AG10803 (cell line): Measurements from ENCODE around the gene RPL38.

Experiments
- DNase-seq: peaks from one replicate; pipeline ENCODE4 v3.0.0; 2010; ENCODE audit warnings: low read depth
- H3K4me3 ChIP-seq: 2 replicates; pipeline ENCODE4 v1.5.1; 2011; ENCODE audit warnings: mild to moderate bottlenecking, low read length, control low read depth
- TF ChIP-seq, protein P1 (sequence below): conservative IDR thresholded peaks from 2 replicates; pipeline ENCODE4 v1.5.1; 2011; ENCODE audit warnings: mild to moderate bottlenecking, low read length, control low read depth, inconsistent platforms

RPL38 gene

GRCh38 chr17:74206332-74206818 lies 2.9 kb downstream of the RPL38 start:
- TF ChIP-seq, protein P1, sequence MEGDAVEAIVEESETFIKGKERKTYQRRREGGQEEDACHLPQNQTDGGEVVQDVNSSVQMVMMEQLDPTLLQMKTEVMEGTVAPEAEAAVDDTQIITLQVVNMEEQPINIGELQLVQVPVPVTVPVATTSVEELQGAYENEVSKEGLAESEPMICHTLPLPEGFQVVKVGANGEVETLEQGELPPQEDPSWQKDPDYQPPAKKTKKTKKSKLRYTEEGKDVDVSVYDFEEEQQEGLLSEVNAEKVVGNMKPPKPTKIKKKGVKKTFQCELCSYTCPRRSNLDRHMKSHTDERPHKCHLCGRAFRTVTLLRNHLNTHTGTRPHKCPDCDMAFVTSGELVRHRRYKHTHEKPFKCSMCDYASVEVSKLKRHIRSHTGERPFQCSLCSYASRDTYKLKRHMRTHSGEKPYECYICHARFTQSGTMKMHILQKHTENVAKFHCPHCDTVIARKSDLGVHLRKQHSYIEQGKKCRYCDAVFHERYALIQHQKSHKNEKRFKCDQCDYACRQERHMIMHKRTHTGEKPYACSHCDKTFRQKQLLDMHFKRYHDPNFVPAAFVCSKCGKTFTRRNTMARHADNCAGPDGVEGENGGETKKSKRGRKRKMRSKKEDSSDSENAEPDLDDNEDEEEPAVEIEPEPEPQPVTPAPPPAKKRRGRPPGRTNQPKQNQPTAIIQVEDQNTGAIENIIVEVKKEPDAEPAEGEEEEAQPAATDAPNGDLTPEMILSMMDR = no peak
- no peak for DNase-seq
- H3K4me3 ChIP-seq = no peak overlapping the region

DNA sequence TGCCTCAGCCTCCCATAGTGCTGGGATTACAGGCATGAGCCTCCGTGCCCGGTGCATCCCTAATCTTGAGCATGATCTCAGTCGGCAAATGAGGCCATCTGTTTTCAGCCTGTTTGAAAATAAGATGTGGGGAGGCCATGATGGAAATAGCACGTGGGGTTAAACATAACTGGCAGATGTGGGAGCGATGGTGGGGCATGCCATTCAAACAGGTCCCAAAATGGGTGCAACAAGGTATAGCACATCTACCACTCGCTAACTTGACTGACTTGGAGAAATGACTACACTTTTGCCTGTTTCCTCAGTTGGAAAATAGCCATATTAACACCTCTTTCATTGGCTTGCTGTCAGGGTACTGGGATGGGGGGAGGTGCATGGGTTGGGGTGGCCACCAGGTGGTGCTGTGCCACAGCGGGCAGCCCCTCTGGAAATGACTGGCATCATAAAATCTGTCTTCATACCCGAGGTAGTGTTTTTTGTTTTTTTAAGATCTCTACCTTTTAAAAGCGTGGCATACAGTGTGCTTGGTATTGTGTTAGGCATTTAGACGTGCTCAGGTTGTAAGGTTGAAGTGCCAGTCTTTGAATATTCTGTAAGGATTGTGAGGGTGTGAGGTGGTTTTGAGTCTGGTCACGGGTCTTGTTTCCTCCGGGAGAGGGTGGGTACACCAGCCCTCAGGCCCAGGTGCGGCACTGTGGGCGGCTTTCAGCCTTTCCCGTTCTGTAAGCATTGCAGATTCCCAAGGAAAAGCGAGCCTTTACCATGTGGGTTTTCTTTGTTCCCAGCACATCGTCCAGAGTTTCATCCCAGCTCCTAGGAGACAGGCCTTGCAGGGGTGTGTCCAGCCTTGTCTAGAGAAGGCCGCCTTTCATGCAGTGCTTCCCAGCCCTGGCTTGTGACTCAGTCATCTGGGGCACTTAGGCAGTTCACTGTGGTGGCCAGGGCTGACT lies 7.0 kb downstream of the RPL38 start:
- TF ChIP-seq, protein P1 = peak; percentile 98

GRCh38 chr17:74211141-74211911 lies 7.8 kb downstream of the RPL38 start:
- DNase-seq = no peak
- peak overlapping the region; percentile 74 for H3K4me3 ChIP-seq
- TF ChIP-seq, protein P1 = no peak

More for the DNA sequence above, 7.0 kb downstream of the RPL38 start:
- peak; percentile 51 for DNase-seq
- H3K4me3 ChIP-seq = no peak overlapping the region

DNA sequence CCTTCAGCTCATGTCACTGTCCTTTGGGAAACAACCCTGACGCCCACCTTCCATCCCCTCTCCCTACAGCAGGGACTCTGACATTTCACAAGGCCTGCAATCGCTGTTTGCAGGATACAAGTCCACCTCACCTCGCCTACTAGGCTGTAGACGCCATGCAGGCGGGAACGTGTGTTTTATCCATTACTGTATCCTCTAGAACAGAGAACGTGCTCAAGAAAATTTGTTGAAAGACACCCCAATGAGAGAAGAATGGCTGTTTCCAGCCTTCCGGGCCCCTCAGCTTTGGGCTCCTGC lies 8.4 kb downstream of the RPL38 start:
- H3K4me3 ChIP-seq = peak overlapping the region; percentile 74
- TF ChIP-seq, protein P1 = no peak
- no peak for DNase-seq

GRCh38 chr17:74212209-74212912 lies 8.9 kb downstream of the RPL38 start:
- DNase-seq = peak; percentile 18
- peak overlapping the region; percentile 74 for H3K4me3 ChIP-seq
- TF ChIP-seq, protein P1 = no peak; the same call in 1 of the 2 replicates

DNA sequence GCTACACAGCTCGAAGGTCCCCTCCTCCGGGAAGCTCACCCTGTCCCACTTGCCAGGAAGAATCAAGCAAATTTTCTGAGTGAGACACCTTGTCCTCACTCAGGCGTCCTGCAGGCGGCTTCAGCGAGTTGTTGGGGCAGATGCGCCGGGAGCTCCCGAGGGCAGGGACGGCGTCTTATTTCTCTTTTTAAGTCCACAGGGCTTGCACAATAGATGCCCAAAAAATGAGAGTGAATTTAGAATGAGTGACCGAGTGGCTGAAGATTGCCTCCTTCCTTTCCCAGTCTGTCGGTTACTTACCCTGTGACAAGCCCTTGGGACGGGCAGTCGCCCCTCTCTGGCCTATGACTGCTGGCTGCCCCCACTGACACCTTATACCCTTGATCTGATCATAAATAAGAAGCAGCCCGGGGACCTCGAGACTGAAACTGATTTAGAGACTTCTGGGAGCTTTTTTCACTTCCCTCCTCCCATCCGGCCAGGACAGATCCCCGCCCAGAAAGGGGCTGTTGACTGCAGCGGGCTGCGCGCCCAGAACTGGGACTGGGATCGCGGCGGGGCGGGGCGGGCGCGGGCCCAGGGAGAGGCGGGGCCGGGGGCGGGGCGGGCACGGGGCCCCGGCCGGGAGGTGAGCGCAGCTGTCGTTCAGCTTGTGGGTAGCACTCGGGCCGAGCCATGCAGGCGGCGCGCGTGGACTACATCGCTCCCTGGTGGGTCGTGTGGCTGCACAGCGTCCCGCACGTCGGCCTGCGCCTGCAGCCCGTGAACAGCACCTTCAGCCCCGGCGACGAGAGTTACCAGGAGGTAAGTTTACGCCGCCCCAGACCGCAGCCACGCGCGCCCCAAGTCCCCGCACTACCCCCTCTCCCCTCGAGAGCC lies 9.7 kb downstream of the RPL38 start, which contains the start of gene TTYH2:
Gene TTYH2, plus strand, starts transcription at position 659 of the 879 bp plus-strand sequence. Its CDS starts 17 bp downstream, at position 676.
- H3K4me3 ChIP-seq = peak within 1 kb of the TSS; percentile 74
- DNase-seq = peak; percentile 82
- TF ChIP-seq, protein P1 = peak; percentile 49
